G401 (cell line): ENCODE measurements around the gene MIGA1. TPM values are rescaled to one million over a fixed set of nuclear protein-coding genes. Genes with fewer than 3 reads are reported as not detected.

Experiments
- DNase-seq: peaks from one replicate; pipeline ENCODE4 v3.0.0-alpha.2; 2015; ENCODE audit warnings: low spot score
- in situ Hi-C: cut with HindIII; loops from 2 replicates; pipeline ENCODE4 v1.10.0; 2016; ENCODE audit warnings: low sequenced_read_pairs, mixed read lengths
- total RNA-seq: library from RNA; depleted of rRNA; stranded (reverse); fragments of >200 nt; shearing (Covaris generic); gene quantifications from 2 replicates; pipeline ENCODE4 v1.2.3, GENCODE V29; 2014

Gene MIGA1
- total RNA-seq, 1 experiment from 2014 or later, result 5.8 TPM

GRCh38 chr1:77834771-77835334 lies 55.4 kb downstream of the MIGA1 start:
- in situ Hi-C loops, result no loop called here
- DNase-seq, result peak; percentile 31

- in situ Hi-C loops, result no loop called here
- DNase-seq, result no peak
These were observed 62.1 kb downstream of the MIGA1 start for GRCh38 chr1:77841574-77841973.

- in situ Hi-C loops, result no loop called here
- DNase-seq, result no peak
These were observed 66.5 kb downstream of the MIGA1 start for GRCh38 chr1:77845951-77846350.

GRCh38 chr1:77846966-77847365 lies 67.5 kb downstream of the MIGA1 start:
- in situ Hi-C loops, result no loop called here
- no peak for DNase-seq

- no peak for DNase-seq
- in situ Hi-C loops, result no loop called here
These were observed 68.2 kb downstream of the MIGA1 start for GRCh38 chr1:77847621-77848080.

- DNase-seq, result no peak
- in situ Hi-C loops, result no loop called here
These were observed 70.6 kb downstream of the MIGA1 start for GRCh38 chr1:77850082-77850481.

- in situ Hi-C loops, result no loop called here
- no peak for DNase-seq
These were observed 78.1 kb downstream of the MIGA1 start for GRCh38 chr1:77857552-77857951.

GRCh38 chr1:77858725-77859124 lies 79.3 kb downstream of the MIGA1 start:
- DNase-seq, result no peak
- in situ Hi-C loops, result no loop called here

GRCh38 chr1:77859248-77859647 lies 79.8 kb downstream of the MIGA1 start:
- in situ Hi-C loops, result no loop called here
- DNase-seq, result no peak

GRCh38 chr1:77866296-77866695 lies 86.8 kb downstream of the MIGA1 start:
- in situ Hi-C loops, result no loop called here
- no peak for DNase-seq

- in situ Hi-C loops, result no loop called here
- no peak for DNase-seq
These were observed 93.2 kb downstream of the MIGA1 start for GRCh38 chr1:77872645-77873044.

- in situ Hi-C loops, result no loop called here
- no peak for DNase-seq
These were observed 94.0 kb downstream of the MIGA1 start for GRCh38 chr1:77873461-77873860.

GRCh38 chr1:77874804-77875445 lies 95.5 kb downstream of the MIGA1 start:
- DNase-seq, result no peak
- in situ Hi-C loops, result no loop called here

- in situ Hi-C loops, result no loop called here
- DNase-seq, result no peak
These were observed 97.4 kb downstream of the MIGA1 start for GRCh38 chr1:77876884-77877283.

GRCh38 chr1:77881061-77881460 lies 101.6 kb downstream of the MIGA1 start:
- in situ Hi-C loops, result no loop called here
- DNase-seq, result no peak

GRCh38 chr1:77882411-77882810 lies 103.0 kb downstream of the MIGA1 start:
- in situ Hi-C loops, result no loop called here
- no peak for DNase-seq

- DNase-seq, result peak; percentile 24
- in situ Hi-C loops, result no loop called here
These were observed 108.8 kb downstream of the MIGA1 start, which contains the start of gene NEXN for GRCh38 chr1:77888081-77888780. Gene NEXN (plus strand): TSS chr1:77888624. CDS start chr1:77916107, 27,483 bp downstream.

GRCh38 chr1:77888781-77889642 lies 109.6 kb downstream of the MIGA1 start:
- in situ Hi-C loops, result no loop called here
- no peak for DNase-seq

- no peak for DNase-seq
- in situ Hi-C loops, result no loop called here
These were observed 110.2 kb downstream of the MIGA1 start for GRCh38 chr1:77889671-77890070.

GRCh38 chr1:77891200-77891599 lies 111.8 kb downstream of the MIGA1 start:
- no peak for DNase-seq
- in situ Hi-C loops, result no loop called here
